ENCODE data around the gene FHAD1.

FHAD1 gene

GRCh38 chr1:15330028-15330427 lies 83.0 kb downstream of the FHAD1 start:
- H3K27ac ChIP-seq: no peak overlapping the region
- peak; percentile 69 for DNase-seq (ENCODE audit: low spot score)
- CTCF ChIA-PET: no interaction called here
- no peak for TF ChIP-seq CTCF (conservative IDR thresholded peaks at IDR 0.05; ENCODE audit: low read depth)
- POLR2A ChIA-PET (ENCODE audit: low non-redundant PET): no interaction called here

GRCh38 chr1:15331180-15331579 lies 84.2 kb downstream of the FHAD1 start:
- POLR2A ChIA-PET (ENCODE audit: low non-redundant PET): no interaction called here
- TF ChIP-seq CTCF (conservative IDR thresholded peaks at IDR 0.05; ENCODE audit: low read depth): no peak
- CTCF ChIA-PET: no interaction called here
- H3K27ac ChIP-seq: no peak overlapping the region
- DNase-seq (ENCODE audit: low spot score): no peak

GRCh38 chr1:15331734-15332133 lies 84.7 kb downstream of the FHAD1 start:
- DNase-seq (ENCODE audit: low spot score): no peak
- CTCF ChIA-PET: no interaction called here
- POLR2A ChIA-PET (ENCODE audit: low non-redundant PET): no interaction called here
- no peak for TF ChIP-seq CTCF (conservative IDR thresholded peaks at IDR 0.05; ENCODE audit: low read depth)
- no peak overlapping the region for H3K27ac ChIP-seq

GRCh38 chr1:15332525-15332924 lies 85.5 kb downstream of the FHAD1 start:
- ChIA-PET POLR2A (ENCODE audit: low non-redundant PET) (no interaction called here), CTCF (interaction anchor here (1.0 to 1.5 kb wide), 2 partner anchors 9 to 204 kb away, joined by 3 to 8 read pairs; no protein-coding TSS in a partner anchor)
- DNase-seq (ENCODE audit: low spot score): no peak
- no peak for TF ChIP-seq CTCF (conservative IDR thresholded peaks at IDR 0.05; ENCODE audit: low read depth)
- H3K27ac ChIP-seq: no peak overlapping the region

- ChIA-PET CTCF (interaction anchor here (1.0 to 1.5 kb wide), 3 partner anchors 9 to 205 kb away, joined by 3 to 8 read pairs (median 4); no protein-coding TSS in a partner anchor), POLR2A (ENCODE audit: low non-redundant PET) (no interaction called here)
- no peak overlapping the region for H3K27ac ChIP-seq
- DNase-seq (ENCODE audit: low spot score): no peak
- TF ChIP-seq CTCF (conservative IDR thresholded peaks at IDR 0.05; ENCODE audit: low read depth): no peak
Measured at GRCh38 chr1:15332952-15333715, 86.1 kb downstream of the FHAD1 start.

GRCh38 chr1:15334995-15335394 lies 88.0 kb downstream of the FHAD1 start:
- CTCF ChIA-PET: interaction anchor here (0.9 kb wide), 1 partner anchor 96 kb away, joined by 3 read pairs; no protein-coding TSS in a partner anchor
- no peak for TF ChIP-seq CTCF (conservative IDR thresholded peaks at IDR 0.05; ENCODE audit: low read depth)
- DNase-seq (ENCODE audit: low spot score): no peak
- H3K27ac ChIP-seq: no peak overlapping the region
- POLR2A ChIA-PET (ENCODE audit: low non-redundant PET): no interaction called here

All from RWPE1 (cell line).